K562 (cell line): Measurements from ENCODE around the gene TMEM144. TPM values are rescaled to one million over a fixed set of nuclear protein-coding genes. Genes with fewer than 3 reads are reported as not detected.

ENCODE experiments used
- ATAC-seq: fragments of 200-7000 bp; cut with Tn5 transposase; 3 replicates; pipeline ENCODE4 v1.9.1; 2020; ENCODE audit warnings: moderate library complexity
- BruUV-seq: library from RNA; stranded (reverse); fragments of 400-500 nt; replicated peaks from 2 replicates; lab custom pipeline; 2021; lab: Mats Ljungman, UMichigan
- CTCF ChIA-PET: fragments of 300-600 bp; formaldehyde crosslinking; extraction: SDS; loops from one replicate; lab custom pipeline; 2021; ENCODE audit warnings: low intra/inter-chr PET ratio; lab: Yijun Ruan, JAX
- POLR2A ChIA-PET: fragments of 300-600, 350-650 bp; sonication (Branson Sonifier 250); formaldehyde crosslinking; extraction: SDS; loops from one replicate; lab custom pipeline; 2021; ENCODE audit warnings: antibody characterized with exemption, inconsistent platforms; lab: Yijun Ruan, JAX
- DNase-seq, 4 experiments: peaks; one replicate each; pipeline versions ENCODE4 v3.0.0 to v3.0.0-alpha.2; 2011 to 2018; ENCODE audit warnings: low spot score in 3 of 4, mixed read lengths in 3 of 4; ENCODE audit errors: extremely low read depth in 1 of 4
- FAIRE-seq: peaks from 2 replicates; lab custom pipeline; 2011; peaks lifted over from hg19 to GRCh38; lab: Jason Lieb, UNC
- H2AFZ ChIP-seq: 2 replicates; pipeline ENCODE4 v1.6.0; 2011; ENCODE audit warnings: low read depth, low read length, control low read depth, inconsistent platforms
- H3K27ac ChIP-seq: fragments of 200-600 bp; 3 replicates; pipeline ENCODE4 v1.8.0; 2011; ENCODE audit warnings: low read depth, mild to moderate bottlenecking, control low read depth, inconsistent platforms, low read length, moderate library complexity, mixed read lengths; ENCODE audit errors: extremely low read depth
- H3K27me3 ChIP-seq, 2 experiments: fragments of 300-600 bp in 1 of 2; 2 replicates in 1 of 2; 3 replicates in 1 of 2; pipeline versions ENCODE4 v1.6.0 to v1.8.0; 2011; ENCODE audit warnings: inconsistent platforms in 2 of 2, low read length in 2 of 2, mild to moderate bottlenecking in 1 of 2, mixed read lengths in 1 of 2, moderate library complexity in 1 of 2; ENCODE audit not compliant: control insufficient read depth in 2 of 2, insufficient read depth in 2 of 2
- H3K36me3 ChIP-seq: fragments of 300-600 bp; 3 replicates; pipeline ENCODE4 v1.8.0; 2011; ENCODE audit warnings: mild to moderate bottlenecking, low read length, inconsistent platforms; ENCODE audit not compliant: control insufficient read depth, insufficient read depth
- H3K4me1 ChIP-seq, 2 experiments: fragments of 200-600 bp in 1 of 2; replicated peaks in 1 of 2; 2 replicates in 1 of 2; 3 replicates in 1 of 2; pipeline versions ENCODE4 v1.5.1 to v1.8.0; 2011; ENCODE audit warnings: inconsistent platforms in 2 of 2, low read length in 2 of 2, mild to moderate bottlenecking in 1 of 2, mixed read lengths in 1 of 2, moderate library complexity in 1 of 2; ENCODE audit not compliant: control insufficient read depth in 2 of 2, insufficient read depth in 2 of 2
- H3K4me2 ChIP-seq: 2 replicates; pipeline ENCODE4 v1.6.1; 2011; ENCODE audit warnings: low read length, control low read depth, inconsistent platforms, mixed read lengths; ENCODE audit not compliant: insufficient read depth
- H3K4me3 ChIP-seq: fragments of 200-600 bp; sonication (generic), shearing (Covaris generic); 2 replicates; pipeline ENCODE4 v1.5.1; 2016; ENCODE audit warnings: control low read depth, inconsistent platforms
- H3K79me2 ChIP-seq: fragments of 200-600 bp; 3 replicates; pipeline ENCODE4 v1.8.0; 2011; ENCODE audit warnings: low read length, inconsistent platforms; ENCODE audit not compliant: control insufficient read depth, insufficient read depth
- H3K9ac ChIP-seq, 2 experiments: 2 replicates each; pipeline versions ENCODE4 v1.6.0 to v1.6.1; 2011; ENCODE audit warnings: low read depth in 2 of 2, low read length in 2 of 2, control low read depth in 1 of 2, inconsistent platforms in 1 of 2, mild to moderate bottlenecking in 1 of 2, mixed read lengths in 1 of 2; ENCODE audit not compliant: insufficient read depth in 1 of 2
- H3K9me1 ChIP-seq: one replicate; pipeline ENCODE4 v1.6.0; 2011; ENCODE audit warnings: inconsistent platforms, mild to moderate bottlenecking, low read length, moderate library complexity; ENCODE audit not compliant: control insufficient read depth, insufficient read depth
- H3K9me3 ChIP-seq: replicated peaks from 2 replicates; pipeline ENCODE4 v1.5.1; 2011; ENCODE audit warnings: low read depth, low read length, inconsistent platforms; ENCODE audit not compliant: control insufficient read depth, insufficient read depth
- H4K20me1 ChIP-seq: replicated peaks from 2 replicates; pipeline ENCODE4 v1.6.1; 2011; ENCODE audit warnings: low read length, inconsistent platforms, mixed read lengths; ENCODE audit not compliant: control insufficient read depth, insufficient read depth
- AFF4 ChIP-seq: sonication (generic); formaldehyde crosslinking; IDR thresholded peaks from 2 replicates; pipeline ENCODE4 v1.8.0; 2023; ENCODE audit warnings: mild to moderate bottlenecking, missing genetic modification reagents
- FOXK1 ChIP-seq: sonication (generic); formaldehyde crosslinking; IDR thresholded peaks from 2 replicates; pipeline ENCODE4 v1.8.0; 2022; ENCODE audit warnings: missing genetic modification reagents, mild to moderate bottlenecking, borderline replicate concordance
- HNRNPH1 ChIP-seq: fragments of 200-400 bp; formaldehyde crosslinking; optimal IDR thresholded peaks from 2 replicates; pipeline ENCODE3; 2017; ENCODE audit warnings: low read depth, mild to moderate bottlenecking, low read length, moderate library complexity
- MLLT1 ChIP-seq, 2 experiments: fragments of 450-650 bp; IDR thresholded peaks; 2 replicates each; pipeline ENCODE4 v1.6.1; 2016
- MTA2 ChIP-seq: fragments of 450-650 bp; IDR thresholded peaks from 2 replicates; pipeline ENCODE4 v1.6.1; 2016; ENCODE audit warnings: low read depth
- PHTF2 ChIP-seq: fragments of 250-450 bp; sonication (Bioruptor Pico); IDR thresholded peaks from 2 replicates; pipeline ENCODE4 v1.5.0; 2021; ENCODE audit warnings: mild to moderate bottlenecking
- RHOXF2B ChIP-seq: fragments of 250-450 bp; sonication (Bioruptor Pico); conservative IDR thresholded peaks from 2 replicates; pipeline ENCODE4 v1.5.1; 2021
- RREB1 ChIP-seq: fragments of 250-450 bp; sonication (Bioruptor Pico); IDR thresholded peaks from 2 replicates; pipeline ENCODE4 v1.4.0; 2020
- SREBF1 ChIP-seq: fragments of 150-350 bp; IDR thresholded peaks from 2 replicates; pipeline ENCODE4 v1.6.1; 2014; ENCODE audit warnings: antibody characterized with exemption, low read depth, low read length, borderline replicate concordance
- ZEB2 ChIP-seq: fragments of 450-650 bp; IDR thresholded peaks from 2 replicates; pipeline ENCODE4 v1.6.1; 2016
- ZNF76 ChIP-seq: fragments of 250-450 bp; sonication (Bioruptor Pico); IDR thresholded peaks from 2 replicates; pipeline ENCODE4 v1.4.0; 2020; ENCODE audit warnings: mild to moderate bottlenecking, moderate library complexity, borderline replicate concordance
- ZSCAN29 ChIP-seq: fragments of 450-650 bp; IDR thresholded peaks from 2 replicates; pipeline ENCODE4 v1.6.1; 2017
- WGBS: fragments of 100-300 bp; shearing (Covaris generic); methylation state at CpG from one replicate; pipeline ENCODE4 v1.1.6; 2016; ENCODE audit warnings: low coverage, mixed read lengths; ENCODE audit not compliant: insufficient coverage; ENCODE audit errors: missing lambda C conversion rate; 5-methylcytosine and 5-hydroxymethylcytosine counted together
- in situ Hi-C: fragments of 300-500 bp; cut with MboI; formaldehyde crosslinking; loops from 4 replicates; pipeline ENCODE4 v1.15.0; 2018; ENCODE audit warnings: inconsistent platforms, mixed read lengths
- intact Hi-C: fragments of 100-400 bp; cut with micrococcal nuclease; formaldehyde crosslinking; loops from 2 replicates; pipeline ENCODE4 v1.14.2; 2022
- polyA plus RNA-seq, 8 experiments: library from polyadenylated mRNA; depleted of rRNA in 4 of 8; stranded (reverse) in 5 of 8; unstranded in 3 of 8; fragments of >200 nt; fragmentation: Nextera tagmentation in 2 of 8; fragmentation: Illumina TruSeq in 1 of 8; extraction: Ambion mirVana in 2 of 8; extraction: Trizol in 1 of 8; gene quantifications; 2 replicates each; pipeline versions ENCODE4 v1.2.1 to v1.2.3, GENCODE V29; 2011 to 2014; ENCODE audit warnings: inconsistent platforms in 1 of 8, missing spikeins in 1 of 8
- total RNA-seq, 7 experiments: library from RNA; depleted of rRNA in 6 of 7; stranded (reverse); fragments of >200 nt in 6 of 7; fragmentation: Illumina TruSeq in 2 of 7; extraction: Trizol in 2 of 7; gene quantifications; 2 replicates each; pipeline versions ENCODE4 v1.2.1 to v1.2.3, GENCODE V29; 2011 to 2021; ENCODE audit warnings: low replicate concordance in 1 of 7

TMEM144 gene
- total and polyA plus RNA-seq, 9 of the 15 experiments (the other 6 are each of a cell fraction or from before 2014, with no cell fraction given), result 4.0 to 12.0 (median 6.1) TPM

- H3K79me2 ChIP-seq, result no peaks in the 10 kb centered on the region
- no peak overlapping the region for H3K4me2 ChIP-seq
- in situ Hi-C loops, result no loop called here
- H3K27ac ChIP-seq, result no peak overlapping the region
- no peaks in the 10 kb centered on the region for H3K9me1 ChIP-seq
- DNase-seq (no peak), ATAC-seq (no peak), FAIRE-seq (no peak)
- no peaks in the 10 kb centered on the region; the same call in 1 of the 2 replicates for H3K9me3 ChIP-seq
- peaks cover 0 to 5% of the 10 kb centered on the region in 2 experiments; a peak in 1 of 5 replicates for H3K4me1 ChIP-seq
- no peaks in the 10 kb centered on the region for H3K36me3 ChIP-seq
- H2AFZ ChIP-seq, result no peak overlapping the region
- H3K27me3 ChIP-seq, result no peaks in the 10 kb centered on the region
- intact Hi-C loops, result no loop called here
- no peak overlapping the region for H3K9ac ChIP-seq
- 25% methylated on average over 10 of the region's 11 CpGs for WGBS
- POLR2A ChIA-PET, result interaction anchor here (1.0 kb wide), 1 partner anchor 10 kb away, joined by 3 read pairs; no protein-coding TSS in a partner anchor
- CTCF ChIA-PET, result no interaction called here
- BruUV-seq, result no TSS peak
- H3K4me3 ChIP-seq, result no peak overlapping the region
- no peaks in the 10 kb centered on the region for H4K20me1 ChIP-seq
- no peak for TF ChIP-seq ZEB2
- no peak for TF ChIP-seq HNRNPH1
- no peak for TF ChIP-seq FOXK1 (CRISPR knock-in tag)
- no peak for TF ChIP-seq SREBF1
- TF ChIP-seq ZSCAN29, result no peak
- no peak for TF ChIP-seq MLLT1 (IDR thresholded peaks at IDR 0.05)
- no peak for TF ChIP-seq ZNF76 (CRISPR knock-in tag)
- TF ChIP-seq AFF4 (CRISPR knock-in tag), result no peak
- TF ChIP-seq RHOXF2B (CRISPR knock-in tag), result no peak
- TF ChIP-seq RREB1 (CRISPR knock-in tag), result no peak
- no peak for TF ChIP-seq MTA2
- no peak for TF ChIP-seq PHTF2 (CRISPR knock-in tag)
Measured at GRCh38 chr4:158291334-158292055, 81.2 kb downstream of the TMEM144 start.
